ENCODE data around the gene SH2D1B.

- TF ChIP-seq POLR2AphosphoS5 (IDR thresholded peaks at IDR 0.05) (no peak), POLR2A (IDR thresholded peaks at IDR 0.05) (no peak), EP300 (IDR thresholded peaks at IDR 0.05) (no peak)
- TF ChIP-seq, protein P1, sequence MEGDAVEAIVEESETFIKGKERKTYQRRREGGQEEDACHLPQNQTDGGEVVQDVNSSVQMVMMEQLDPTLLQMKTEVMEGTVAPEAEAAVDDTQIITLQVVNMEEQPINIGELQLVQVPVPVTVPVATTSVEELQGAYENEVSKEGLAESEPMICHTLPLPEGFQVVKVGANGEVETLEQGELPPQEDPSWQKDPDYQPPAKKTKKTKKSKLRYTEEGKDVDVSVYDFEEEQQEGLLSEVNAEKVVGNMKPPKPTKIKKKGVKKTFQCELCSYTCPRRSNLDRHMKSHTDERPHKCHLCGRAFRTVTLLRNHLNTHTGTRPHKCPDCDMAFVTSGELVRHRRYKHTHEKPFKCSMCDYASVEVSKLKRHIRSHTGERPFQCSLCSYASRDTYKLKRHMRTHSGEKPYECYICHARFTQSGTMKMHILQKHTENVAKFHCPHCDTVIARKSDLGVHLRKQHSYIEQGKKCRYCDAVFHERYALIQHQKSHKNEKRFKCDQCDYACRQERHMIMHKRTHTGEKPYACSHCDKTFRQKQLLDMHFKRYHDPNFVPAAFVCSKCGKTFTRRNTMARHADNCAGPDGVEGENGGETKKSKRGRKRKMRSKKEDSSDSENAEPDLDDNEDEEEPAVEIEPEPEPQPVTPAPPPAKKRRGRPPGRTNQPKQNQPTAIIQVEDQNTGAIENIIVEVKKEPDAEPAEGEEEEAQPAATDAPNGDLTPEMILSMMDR (IDR thresholded peaks at IDR 0.05): no peak
Observed at GRCh38 chr1:162387226-162388082, 24.5 kb downstream of the SH2D1B start.

All from upper lobe of left lung (tissue), 4 donors.